Thyroid gland (tissue), 4 donors: ENCODE data around the gene SMIM36. TPM values are rescaled to one million over a fixed set of nuclear protein-coding genes. Genes with fewer than 3 reads are reported as not detected.

Experiments
- DNase-seq, 2 donors: peaks; one replicate each; pipeline ENCODE4 v3.0.0-alpha.2; 2019
- H3K27ac ChIP-seq, 3 donors: fragments of 200-600 bp; sonication (generic); 1 replicate in 2 of 3; 2 replicates in 1 of 3; pipeline ENCODE4 v1.5.1; 2016 to 2019; ENCODE audit warnings: mild to moderate bottlenecking in 1 of 3, moderate library complexity in 1 of 3
- H3K27me3 ChIP-seq: fragments of 200-600 bp; sonication (generic); one replicate; pipeline ENCODE4 v1.5.1; 2019
- H3K36me3 ChIP-seq, 2 donors: fragments of 200-600 bp; sonication (generic); one replicate each; pipeline ENCODE4 v1.5.1; 2016 to 2019
- H3K4me1 ChIP-seq, 2 donors: fragments of 200-600 bp; sonication (generic); one replicate each; pipeline ENCODE4 v1.5.1; 2017 to 2019
- H3K4me3 ChIP-seq, 3 donors: fragments of 200-600 bp; sonication (generic); replicated peaks in 1 of 3; 1 replicate in 2 of 3; 2 replicates in 1 of 3; pipeline ENCODE4 v1.5.1; 2016; ENCODE audit warnings: mild to moderate bottlenecking in 1 of 3
- H3K9me3 ChIP-seq: fragments of 200-600 bp; sonication (generic); one replicate; pipeline ENCODE4 v1.5.1; 2017
- POLR2A ChIP-seq, 2 donors: fragments of 450-650 bp; IDR thresholded peaks; one replicate each; pipeline ENCODE4 v1.6.1; 2017; ENCODE audit warnings: antibody characterized with exemption in 2 of 2, mild to moderate bottlenecking in 2 of 2, moderate library complexity in 1 of 2
- WGBS, 2 donors: methylation state at CpG; one replicate each; pipeline ENCODE4 v1.1.5; 2017; 5-methylcytosine and 5-hydroxymethylcytosine counted together
- intact Hi-C: fragments of 100-400 bp; cut with DNase I; formaldehyde crosslinking; loops from one replicate; pipeline ENCODE4 v1.15.1; 2023
- total RNA-seq, 4 donors: library from RNA; depleted of rRNA; stranded (reverse); fragments of >200 nt; gene quantifications; one replicate each; pipeline ENCODE4 v1.2.3, GENCODE V29; 2016
- TF ChIP-seq, protein P1 (sequence below), 6 experiments: fragments of 200-600 bp in 3 of 6; fragments of 450-650 bp in 3 of 6; sonication (generic) in 3 of 6; IDR thresholded peaks; one replicate each; pipeline ENCODE4 v1.5.1; 2016 to 2019; ENCODE audit warnings: antibody characterized with exemption in 6 of 6, mild to moderate bottlenecking in 2 of 6, inconsistent platforms in 1 of 6, moderate library complexity in 1 of 6

The SMIM36 gene
- total RNA-seq, 4 donors from 2014 or later = not detected

DNA sequence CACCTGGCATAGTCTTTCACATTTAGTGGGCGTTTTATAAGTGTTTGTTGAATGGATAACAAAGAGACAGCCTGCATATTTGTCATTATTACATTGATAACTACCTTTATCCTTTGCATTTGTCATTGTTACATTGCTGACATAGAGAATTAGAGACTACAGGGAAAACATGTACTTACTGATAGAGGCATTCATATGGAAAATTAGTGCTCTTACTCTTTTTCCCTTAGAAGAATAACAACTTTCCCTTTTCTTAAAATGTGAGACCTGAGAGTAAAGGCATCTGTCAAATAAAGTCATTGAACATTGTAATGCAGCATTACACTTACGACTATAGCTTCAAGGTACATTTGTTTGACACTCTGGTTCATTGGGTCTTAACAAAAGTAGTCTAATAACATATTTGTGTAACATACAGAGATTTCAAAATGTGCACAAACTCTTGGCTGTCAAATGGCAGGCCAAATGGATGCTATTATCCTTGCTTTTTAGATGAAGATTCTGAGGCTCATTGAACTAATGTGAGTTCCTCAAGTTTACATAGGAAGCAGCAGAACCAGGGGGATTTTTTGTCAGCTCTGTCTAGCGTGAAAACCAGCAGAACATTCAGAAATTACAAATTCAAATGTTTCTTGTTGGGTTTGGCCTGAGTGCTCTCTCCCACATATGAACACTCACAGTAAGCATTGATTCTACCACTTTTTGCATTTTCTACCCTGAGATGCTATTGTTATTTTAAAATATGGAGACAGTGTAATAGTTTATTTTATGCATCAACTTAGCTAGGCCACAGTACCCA lies 28.5 kb downstream of the SMIM36 start:
- no peaks in the 10 kb centered on the region for H3K36me3 ChIP-seq
- no peak overlapping the region for H3K27ac ChIP-seq
- DNase-seq = no peak
- no peaks in the 10 kb centered on the region for H3K27me3 ChIP-seq
- no peak overlapping the region for H3K4me3 ChIP-seq
- TF ChIP-seq, protein P1, sequence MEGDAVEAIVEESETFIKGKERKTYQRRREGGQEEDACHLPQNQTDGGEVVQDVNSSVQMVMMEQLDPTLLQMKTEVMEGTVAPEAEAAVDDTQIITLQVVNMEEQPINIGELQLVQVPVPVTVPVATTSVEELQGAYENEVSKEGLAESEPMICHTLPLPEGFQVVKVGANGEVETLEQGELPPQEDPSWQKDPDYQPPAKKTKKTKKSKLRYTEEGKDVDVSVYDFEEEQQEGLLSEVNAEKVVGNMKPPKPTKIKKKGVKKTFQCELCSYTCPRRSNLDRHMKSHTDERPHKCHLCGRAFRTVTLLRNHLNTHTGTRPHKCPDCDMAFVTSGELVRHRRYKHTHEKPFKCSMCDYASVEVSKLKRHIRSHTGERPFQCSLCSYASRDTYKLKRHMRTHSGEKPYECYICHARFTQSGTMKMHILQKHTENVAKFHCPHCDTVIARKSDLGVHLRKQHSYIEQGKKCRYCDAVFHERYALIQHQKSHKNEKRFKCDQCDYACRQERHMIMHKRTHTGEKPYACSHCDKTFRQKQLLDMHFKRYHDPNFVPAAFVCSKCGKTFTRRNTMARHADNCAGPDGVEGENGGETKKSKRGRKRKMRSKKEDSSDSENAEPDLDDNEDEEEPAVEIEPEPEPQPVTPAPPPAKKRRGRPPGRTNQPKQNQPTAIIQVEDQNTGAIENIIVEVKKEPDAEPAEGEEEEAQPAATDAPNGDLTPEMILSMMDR (IDR thresholded peaks at IDR 0.05) = no peak
- TF ChIP-seq POLR2A (IDR thresholded peaks at IDR 0.05) = no peak
- H3K9me3 ChIP-seq = no peaks in the 10 kb centered on the region
- 77 to 84% methylated on average over 3 of the region's 3 CpGs for WGBS, 2 donors
- peaks cover 0 to 22% of the 10 kb centered on the region in 2 donors for H3K4me1 ChIP-seq
- intact Hi-C loops = no loop called here

DNA sequence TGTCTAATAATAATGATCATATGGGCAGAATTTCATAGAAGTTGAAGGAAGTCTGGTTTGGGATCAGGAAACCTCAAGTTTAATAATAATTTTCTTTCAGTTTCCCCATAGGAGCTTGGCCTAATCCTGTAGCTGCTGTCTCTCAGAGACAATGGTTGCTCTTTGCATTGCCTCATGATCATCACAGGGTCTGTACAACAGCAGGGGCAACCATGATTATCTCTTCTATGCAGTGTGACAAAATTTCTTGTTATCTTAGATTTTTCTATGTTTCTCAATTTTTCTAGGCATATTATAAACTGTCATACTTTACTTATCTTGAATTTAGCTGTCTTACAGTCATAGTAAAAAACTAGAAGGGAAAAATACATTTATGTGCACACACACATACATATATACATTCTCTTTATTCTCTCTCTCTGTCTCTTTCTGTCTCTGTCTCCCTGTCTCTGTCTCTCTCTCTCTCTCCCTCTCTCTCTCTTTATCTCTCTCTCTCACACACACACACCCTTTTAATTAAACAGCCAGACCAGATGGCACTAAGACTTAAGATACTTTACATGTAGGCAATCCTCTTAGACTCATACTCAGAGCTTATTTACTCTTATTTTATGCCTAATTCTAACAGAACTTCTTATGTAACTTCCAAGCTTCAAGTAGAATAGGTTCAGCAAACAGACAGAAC lies 30.5 kb downstream of the SMIM36 start:
- DNase-seq = no peak

DNA sequence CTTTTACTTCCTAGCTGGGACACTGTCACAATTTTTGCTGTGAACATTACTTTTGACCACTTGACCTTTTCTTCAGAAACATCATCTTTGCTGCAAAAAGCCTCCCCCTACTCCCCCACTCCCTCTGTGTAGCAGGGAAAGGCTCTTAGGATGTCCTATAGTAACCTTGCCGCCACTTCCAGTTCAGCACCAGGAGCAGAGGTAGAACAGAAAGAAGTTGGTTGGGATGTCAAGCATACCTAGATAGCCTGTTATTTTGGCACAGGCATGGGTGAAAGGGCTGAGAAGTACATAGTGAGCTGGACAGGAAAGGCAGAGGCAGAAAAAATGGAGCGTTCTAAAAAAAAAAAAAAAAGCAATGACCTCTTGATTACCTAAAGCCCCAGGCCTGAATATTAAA lies 31.3 kb downstream of the SMIM36 start:
- TF ChIP-seq POLR2A (IDR thresholded peaks at IDR 0.05) = no peak
- TF ChIP-seq, protein P1 (IDR thresholded peaks at IDR 0.05) = no peak
- intact Hi-C loops = no loop called here
- DNase-seq = peak; percentile 73 to 74

More for the DNA sequence above, 30.5 kb downstream of the SMIM36 start:
- Histone ChIP-seq H3K36me3 (no peaks in the 10 kb centered on the region), H3K27me3 (no peaks in the 10 kb centered on the region), H3K27ac (peak overlapping the region in 1 of 3 donors; percentile 66), H3K9me3 (no peaks in the 10 kb centered on the region), H3K4me1 (peaks cover 0 to 22% of the 10 kb centered on the region in 2 donors), H3K4me3 (no peak overlapping the region)
- TF ChIP-seq, protein P1 (IDR thresholded peaks at IDR 0.05) = no peak
- TF ChIP-seq POLR2A (IDR thresholded peaks at IDR 0.05) = no peak
- intact Hi-C loops = no loop called here

DNA sequence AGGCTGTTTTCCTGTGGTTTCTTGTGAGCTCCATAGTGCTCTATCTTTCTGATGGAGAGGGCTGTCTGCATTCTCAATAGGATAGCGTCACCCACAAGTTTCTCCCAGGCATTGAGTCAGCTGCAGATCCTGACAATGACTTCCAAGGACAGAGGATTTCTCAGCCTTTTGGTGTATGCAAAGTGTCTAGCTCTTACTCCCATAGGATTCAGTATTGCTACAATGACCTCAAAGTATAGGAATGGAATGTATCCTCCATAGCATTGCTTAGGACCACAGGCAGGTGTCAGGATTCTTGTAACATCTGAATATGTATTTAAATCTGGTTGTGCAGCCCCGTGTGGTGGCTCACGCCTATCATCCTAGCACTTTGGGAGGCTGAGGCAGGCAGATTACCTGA lies 32.3 kb downstream of the SMIM36 start:
- WGBS, 2 donors = 88 to 96% methylated on average over 3 of the region's 3 CpGs

More for the DNA sequence above, 31.3 kb downstream of the SMIM36 start:
- H3K27me3 ChIP-seq = no peaks in the 10 kb centered on the region
- no peaks in the 10 kb centered on the region for H3K9me3 ChIP-seq
- peak overlapping the region in 2 of 3 donors; percentile 35 to 66 for H3K27ac ChIP-seq
- no peak overlapping the region for H3K4me3 ChIP-seq
- peaks cover 0 to 22% of the 10 kb centered on the region in 2 donors for H3K4me1 ChIP-seq
- no peaks in the 10 kb centered on the region for H3K36me3 ChIP-seq
- 19 to 34% methylated on average over 2 of the region's 2 CpGs for WGBS, 2 donors

More for the DNA sequence above, 32.3 kb downstream of the SMIM36 start:
- Histone ChIP-seq H3K4me3 (no peak overlapping the region), H3K9me3 (no peaks in the 10 kb centered on the region), H3K36me3 (no peaks in the 10 kb centered on the region), H3K27ac (no peak overlapping the region), H3K27me3 (no peaks in the 10 kb centered on the region), H3K4me1 (peaks cover 0 to 22% of the 10 kb centered on the region in 2 donors)
- no peak for DNase-seq
- TF ChIP-seq, protein P1 (IDR thresholded peaks at IDR 0.05) = no peak
- no peak for TF ChIP-seq POLR2A (IDR thresholded peaks at IDR 0.05)
- intact Hi-C loops = no loop called here
